HepG2 (cell line): ENCODE results near the gene ANO10. TPM values are rescaled to one million over a fixed set of nuclear protein-coding genes. Genes with fewer than 3 reads are reported as not detected.

Source experiments
- ATAC-seq: fragments of 200-7000 bp; cut with Tn5 transposase; 3 replicates; pipeline ENCODE4 v1.9.1; 2020; ENCODE audit warnings: mild to moderate bottlenecking, moderate library complexity
- BruUV-seq: library from RNA; stranded (reverse); fragments of 400-500 nt; replicated peaks from 2 replicates; lab custom pipeline; 2021; lab: Mats Ljungman, UMichigan
- CTCF ChIA-PET: fragments of 300-600 bp; formaldehyde crosslinking; extraction: SDS; loops from one replicate; lab custom pipeline; 2021; ENCODE audit warnings: low total read pairs, inconsistent platforms, low intra/inter-chr PET ratio; lab: Yijun Ruan, JAX
- POLR2A ChIA-PET: fragments of 350-600 bp; sonication (Branson Sonifier 250); formaldehyde crosslinking; loops from one replicate; lab custom pipeline; 2020; ENCODE audit warnings: antibody characterized with exemption, inconsistent platforms; lab: Yijun Ruan, JAX
- DNase-seq: peaks from one replicate; pipeline ENCODE4 v3.0.0-alpha.2; 2015; ENCODE audit warnings: low spot score
- FAIRE-seq: peaks from 3 replicates; lab custom pipeline; 2011; peaks lifted over from hg19 to GRCh38; lab: Jason Lieb, UNC
- H2AFZ ChIP-seq: one replicate; pipeline ENCODE4 v1.6.1; 2011; ENCODE audit warnings: low read length, inconsistent platforms
- H3K27ac ChIP-seq: fragments of 300-600 bp; 3 replicates; pipeline ENCODE4 v1.8.0; 2011; ENCODE audit warnings: mixed run types, mild to moderate bottlenecking, mixed read lengths, low read length, inconsistent platforms; ENCODE audit not compliant: insufficient read depth; ENCODE audit errors: extremely low read length
- H3K27me3 ChIP-seq, 2 experiments: fragments of 200-600 bp in 1 of 2; 2 replicates in 1 of 2; 3 replicates in 1 of 2; pipeline versions ENCODE4 v1.6.0 to v1.8.0; 2011; ENCODE audit warnings: low read length in 2 of 2, mild to moderate bottlenecking in 2 of 2, moderate library complexity in 2 of 2, inconsistent platforms in 1 of 2; ENCODE audit not compliant: insufficient read depth in 2 of 2, control insufficient read depth in 1 of 2
- H3K36me3 ChIP-seq, 2 experiments: fragments of 200-600 bp in 1 of 2; replicated peaks in 1 of 2; 2 replicates in 1 of 2; 3 replicates in 1 of 2; pipeline versions ENCODE4 v1.5.1 to v1.8.0; 2011; ENCODE audit warnings: low read length in 2 of 2, inconsistent platforms in 1 of 2; ENCODE audit not compliant: insufficient read depth in 2 of 2, control insufficient read depth in 1 of 2
- H3K4me1 ChIP-seq: 2 replicates; pipeline ENCODE4 v1.5.1; 2012; ENCODE audit warnings: low read length, inconsistent platforms; ENCODE audit not compliant: insufficient read depth
- H3K4me2 ChIP-seq: 2 replicates; pipeline ENCODE4 v1.6.0; 2011; ENCODE audit warnings: low read depth, low read length, inconsistent platforms
- H3K4me3 ChIP-seq, 3 experiments: fragments of 200-600 bp in 1 of 3; sonication (generic), shearing (Covaris generic) in 1 of 3; replicated peaks in 1 of 3; 2 replicates each; pipeline ENCODE4 v1.5.1; 2011 to 2016; ENCODE audit warnings: low read length in 3 of 3, inconsistent platforms in 2 of 3, low read depth in 2 of 3, mild to moderate bottlenecking in 2 of 3, control low read depth in 1 of 3, mixed read lengths in 1 of 3; ENCODE audit not compliant: insufficient read depth in 1 of 3
- H3K79me2 ChIP-seq: one replicate; pipeline ENCODE4 v1.6.1; 2011; ENCODE audit warnings: low read length, inconsistent platforms; ENCODE audit not compliant: insufficient read depth
- H3K9ac ChIP-seq: 2 replicates; pipeline ENCODE4 v1.6.0; 2011; ENCODE audit warnings: mild to moderate bottlenecking, low read depth, low read length, inconsistent platforms; ENCODE audit not compliant: insufficient read depth
- H3K9me3 ChIP-seq: 2 replicates; pipeline ENCODE4 v1.5.1; 2012; ENCODE audit warnings: mild to moderate bottlenecking, low read length
- H4K20me1 ChIP-seq: 2 replicates; pipeline ENCODE4 v1.6.0; 2011; ENCODE audit warnings: inconsistent platforms, mild to moderate bottlenecking, low read length, moderate library complexity; ENCODE audit not compliant: insufficient read depth
- CENPT ChIP-seq: sonication (generic); formaldehyde crosslinking; IDR thresholded peaks from 2 replicates; pipeline ENCODE4 v1.8.0; 2022; ENCODE audit warnings: low read depth, mild to moderate bottlenecking, moderate library complexity, missing genetic modification reagents
- CSRNP1 ChIP-seq: sonication (generic); formaldehyde crosslinking; IDR thresholded peaks from 2 replicates; pipeline ENCODE4 v1.8.1; 2023; ENCODE audit warnings: mild to moderate bottlenecking, missing genetic modification reagents
- KLF11 ChIP-seq: IDR thresholded peaks from 2 replicates; pipeline ENCODE4 v1.6.1; 2016; ENCODE audit warnings: missing compliant biosample characterization
- PAX8 ChIP-seq: sonication (generic); formaldehyde crosslinking; IDR thresholded peaks from 2 replicates; pipeline ENCODE4 v1.8.0; 2022; ENCODE audit warnings: mild to moderate bottlenecking, missing genetic modification reagents, borderline replicate concordance
- PRDM4 ChIP-seq: sonication (generic); formaldehyde crosslinking; IDR thresholded peaks from 2 replicates; pipeline ENCODE4 v1.9.0; 2021; ENCODE audit warnings: missing genetic modification reagents, borderline replicate concordance
- RERE ChIP-seq: IDR thresholded peaks from 2 replicates; pipeline ENCODE4 v1.6.1; 2016; ENCODE audit warnings: low read depth, missing genetic modification reagents, missing compliant biosample characterization
- ZBTB25 ChIP-seq: IDR thresholded peaks from 2 replicates; pipeline ENCODE4 v1.6.1; 2018; ENCODE audit warnings: missing genetic modification reagents
- ZFP36 ChIP-seq: fragments of 150-350 bp; IDR thresholded peaks from 2 replicates; pipeline ENCODE4 v1.6.1; 2018; ENCODE audit warnings: borderline replicate concordance, low read length, low read depth; ENCODE audit not compliant: partially characterized antibody
- ZNF691 ChIP-seq: sonication (generic); formaldehyde crosslinking; IDR thresholded peaks from 2 replicates; pipeline ENCODE4 v1.4.0; 2020; ENCODE audit warnings: missing genetic modification reagents, low read depth, mild to moderate bottlenecking, borderline replicate concordance
- ZNF792 ChIP-seq: IDR thresholded peaks from 2 replicates; pipeline ENCODE4 v1.6.1; 2016
- WGBS: methylation state at CpG from one replicate; pipeline ENCODE4 v1.1.6; 2017; ENCODE audit warnings: low lambda C conversion rate; 5-methylcytosine and 5-hydroxymethylcytosine counted together
- in situ Hi-C: cut with HindIII; loops from 2 replicates; pipeline ENCODE4 v1.10.0; 2017; ENCODE audit warnings: low pct_unique_long_range_greater_than_20kb; ENCODE audit not compliant: extremely low pct_ligation_motif_present
- intact Hi-C: fragments of 100-400 bp; cut with micrococcal nuclease; formaldehyde crosslinking; loops from one replicate; pipeline ENCODE4 v1.10.0; 2022; ENCODE audit not compliant: unreplicated experiment
- polyA plus RNA-seq, 8 experiments: library from polyadenylated mRNA; depleted of rRNA in 3 of 8; stranded (reverse) in 7 of 8; unstranded in 1 of 8; fragments of >200 nt; fragmentation: Illumina TruSeq in 4 of 8; extraction: Trizol in 4 of 8; gene quantifications; 2 replicates each; pipeline versions ENCODE4 v1.2.1 to v1.2.3, GENCODE V29; 2011 to 2016; ENCODE audit warnings: low read depth in 4 of 8, missing spikeins in 1 of 8, mixed read lengths in 1 of 8; ENCODE audit not compliant: insufficient read depth in 1 of 8
- total RNA-seq, 5 experiments: library from RNA; depleted of rRNA; stranded (reverse); fragments of >200 nt; fragmentation: Illumina TruSeq; extraction: Trizol; gene quantifications; 2 replicates each; pipeline ENCODE4 v1.2.3, GENCODE V29; 2016; ENCODE audit warnings: low read depth in 1 of 5

ANO10 gene
- total and polyA plus RNA-seq, 2 of the 13 experiments (the other 11 are each of a cell fraction or from before 2014, with no cell fraction given), result 10.4 to 13.1 TPM

- TF ChIP-seq RERE, result no peak
Observed at GRCh38 chr3:43497422-43497821, 124.4 kb downstream of the ANO10 start (continued).

GRCh38 chr3:43496740-43497375 lies 125.0 kb downstream of the ANO10 start:
- intact Hi-C loops, result no loop called here
- no peaks in the 10 kb centered on the region for H3K27me3 ChIP-seq
- ChIA-PET CTCF (no interaction called here), POLR2A (no interaction called here)
- no TSS peak for BruUV-seq
- ATAC-seq, result no peak
- H3K79me2 ChIP-seq, result no peaks in the 10 kb centered on the region
- FAIRE-seq, result no peak
- WGBS, result 90% methylated on average over 3 of the region's 3 CpGs
- H3K27ac ChIP-seq, result no peak overlapping the region
- no peaks in the 10 kb centered on the region for H4K20me1 ChIP-seq
- H3K4me2 ChIP-seq, result no peak overlapping the region
- no peak for DNase-seq
- in situ Hi-C loops, result no loop called here
- H3K4me3 ChIP-seq, result no peak overlapping the region
- H3K36me3 ChIP-seq, result no peaks in the 10 kb centered on the region
- no peak overlapping the region for H3K9ac ChIP-seq
- no peaks in the 10 kb centered on the region for H3K4me1 ChIP-seq
- no peaks in the 10 kb centered on the region for H3K9me3 ChIP-seq
- no peak overlapping the region for H2AFZ ChIP-seq
- no peak for TF ChIP-seq ZNF691 (CRISPR knock-in tag)
- TF ChIP-seq ZBTB25, result no peak
- TF ChIP-seq PRDM4 (CRISPR knock-in tag), result no peak
- no peak for TF ChIP-seq KLF11 (CRISPR knock-in tag)
- TF ChIP-seq ZFP36, result no peak
- no peak for TF ChIP-seq CSRNP1 (CRISPR knock-in tag)
- no peak for TF ChIP-seq CENPT
- TF ChIP-seq PAX8 (CRISPR knock-in tag), result no peak
- no peak for TF ChIP-seq ZNF792 (CRISPR knock-in tag)
